Mesothelial cell of epicardium (in vitro differentiated cells): ENCODE results near the gene AGTPBP1. TPM values are rescaled to one million over a fixed set of nuclear protein-coding genes. Genes with fewer than 3 reads are reported as not detected.

Source experiments
- DNase-seq, 2 experiments: peaks; one replicate each; pipeline ENCODE4 v3.0.0; 2021; ENCODE audit warnings: low spot score in 2 of 2; ENCODE audit not compliant: unreplicated experiment in 2 of 2
- H3K27ac Mint-ChIP-seq: 2 replicates; pipeline ENCODE4 v1.8.0; 2021; ENCODE audit warnings: mixed read lengths
- H3K27me3 Mint-ChIP-seq: 2 replicates; pipeline ENCODE4 v1.8.0; 2021; ENCODE audit warnings: low read depth, mixed read lengths
- H3K36me3 Mint-ChIP-seq: 2 replicates; pipeline ENCODE4 v1.8.0; 2021; ENCODE audit warnings: mixed read lengths
- H3K4me1 Mint-ChIP-seq: 2 replicates; pipeline ENCODE4 v1.8.0; 2021; ENCODE audit warnings: mixed read lengths
- H3K4me3 Mint-ChIP-seq: 2 replicates; pipeline ENCODE4 v1.8.0; 2021; ENCODE audit warnings: mild to moderate bottlenecking, moderate library complexity, mixed read lengths
- H3K9me3 Mint-ChIP-seq: 2 replicates; pipeline ENCODE4 v1.8.0; 2021; ENCODE audit warnings: mixed read lengths
- total RNA-seq: library from RNA; stranded (reverse); gene quantifications from 3 replicates; pipeline ENCODE4 v1.2.1, GENCODE V29; 2021
- TF ChIP-seq, protein P1 (sequence below): fragments of 200-600 bp; sonication (generic); IDR thresholded peaks from one replicate; pipeline ENCODE4 v1.5.0; 2021; ENCODE audit warnings: antibody characterized with exemption; ENCODE audit not compliant: unreplicated experiment

AGTPBP1 gene
- total RNA-seq, 1 donor from 2014 or later, result 26.0 TPM

DNA sequence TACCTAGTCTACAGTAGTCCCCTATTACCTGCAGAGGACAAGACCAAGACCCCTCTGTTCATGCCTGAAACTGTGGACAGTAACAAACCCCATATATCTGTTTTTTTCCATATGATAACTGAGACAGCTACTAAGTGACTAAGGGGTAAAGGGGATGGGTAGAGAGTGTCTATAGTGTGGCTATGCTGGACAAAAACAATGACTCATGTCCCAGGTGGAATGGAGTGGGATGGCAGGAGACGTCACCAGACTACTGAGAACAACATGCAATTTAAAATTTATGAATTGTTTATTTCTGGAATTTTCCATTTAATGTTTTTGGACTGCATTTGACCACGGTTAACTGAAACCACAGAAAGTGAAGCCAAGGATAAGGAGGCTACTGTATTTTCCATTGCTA, 171.8 kb downstream of the AGTPBP1 start:
- no peak for DNase-seq
- H3K27me3 Mint-ChIP-seq, result no peaks in the 10 kb centered on the region
- peaks cover 12% of the 10 kb centered on the region for H3K4me1 Mint-ChIP-seq
- TF ChIP-seq, protein P1, sequence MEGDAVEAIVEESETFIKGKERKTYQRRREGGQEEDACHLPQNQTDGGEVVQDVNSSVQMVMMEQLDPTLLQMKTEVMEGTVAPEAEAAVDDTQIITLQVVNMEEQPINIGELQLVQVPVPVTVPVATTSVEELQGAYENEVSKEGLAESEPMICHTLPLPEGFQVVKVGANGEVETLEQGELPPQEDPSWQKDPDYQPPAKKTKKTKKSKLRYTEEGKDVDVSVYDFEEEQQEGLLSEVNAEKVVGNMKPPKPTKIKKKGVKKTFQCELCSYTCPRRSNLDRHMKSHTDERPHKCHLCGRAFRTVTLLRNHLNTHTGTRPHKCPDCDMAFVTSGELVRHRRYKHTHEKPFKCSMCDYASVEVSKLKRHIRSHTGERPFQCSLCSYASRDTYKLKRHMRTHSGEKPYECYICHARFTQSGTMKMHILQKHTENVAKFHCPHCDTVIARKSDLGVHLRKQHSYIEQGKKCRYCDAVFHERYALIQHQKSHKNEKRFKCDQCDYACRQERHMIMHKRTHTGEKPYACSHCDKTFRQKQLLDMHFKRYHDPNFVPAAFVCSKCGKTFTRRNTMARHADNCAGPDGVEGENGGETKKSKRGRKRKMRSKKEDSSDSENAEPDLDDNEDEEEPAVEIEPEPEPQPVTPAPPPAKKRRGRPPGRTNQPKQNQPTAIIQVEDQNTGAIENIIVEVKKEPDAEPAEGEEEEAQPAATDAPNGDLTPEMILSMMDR, result no peak
- H3K27ac Mint-ChIP-seq, result no peak overlapping the region
- peaks cover 3% of the 10 kb centered on the region for H3K9me3 Mint-ChIP-seq
- no peak overlapping the region for H3K4me3 Mint-ChIP-seq
- peaks cover 15% of the 10 kb centered on the region for H3K36me3 Mint-ChIP-seq

DNA sequence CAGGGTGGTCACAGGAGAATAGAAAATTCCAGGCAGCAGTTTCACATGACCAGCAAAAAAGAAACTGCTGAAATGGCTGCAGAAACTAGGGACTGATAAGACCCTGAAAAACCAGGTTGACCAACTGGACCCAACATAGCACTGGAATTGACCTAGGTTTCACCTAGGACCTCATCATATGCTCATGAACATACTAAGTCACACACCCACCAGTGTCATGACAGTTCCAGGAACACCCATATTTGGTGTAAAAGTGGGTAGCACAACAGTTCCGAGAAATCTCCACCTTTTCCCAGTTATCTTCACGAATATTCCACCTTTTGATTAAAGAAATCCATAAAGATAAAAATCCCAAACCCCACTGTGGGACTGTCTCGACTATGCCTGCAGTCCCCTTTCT, 182.2 kb downstream of the AGTPBP1 start:
- peaks cover 15% of the 10 kb centered on the region for H3K36me3 Mint-ChIP-seq
- H3K9me3 Mint-ChIP-seq, result peaks cover 11% of the 10 kb centered on the region
- no peak for DNase-seq
- H3K4me1 Mint-ChIP-seq, result peaks cover 4% of the 10 kb centered on the region
- H3K27me3 Mint-ChIP-seq, result no peaks in the 10 kb centered on the region
- TF ChIP-seq, protein P1, result no peak
- H3K27ac Mint-ChIP-seq, result no peak overlapping the region
- no peak overlapping the region for H3K4me3 Mint-ChIP-seq

DNA sequence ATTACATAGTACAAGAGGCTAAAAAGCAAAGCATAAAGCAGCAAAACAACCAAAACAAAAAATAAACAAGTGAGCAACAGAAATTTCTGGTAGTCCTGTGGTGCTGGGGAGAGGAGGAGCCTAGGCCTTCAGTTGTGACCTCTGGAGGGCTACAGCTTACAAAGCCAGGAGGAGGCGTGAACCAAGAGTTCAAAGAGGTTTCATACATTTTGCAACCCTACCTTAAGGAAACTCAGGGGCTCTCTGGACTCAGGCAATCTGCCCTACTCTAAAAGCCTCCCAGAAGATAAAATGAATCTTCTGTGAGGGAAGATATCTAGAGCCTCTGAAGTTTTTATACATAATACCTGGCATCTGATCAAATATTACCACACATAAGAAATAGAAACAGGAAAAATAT, 187.4 kb downstream of the AGTPBP1 start:
- H3K27me3 Mint-ChIP-seq, result no peaks in the 10 kb centered on the region
- TF ChIP-seq, protein P1, result no peak
- H3K27ac Mint-ChIP-seq, result no peak overlapping the region
- H3K36me3 Mint-ChIP-seq, result peaks cover 5% of the 10 kb centered on the region
- peaks cover 5% of the 10 kb centered on the region for H3K9me3 Mint-ChIP-seq
- peaks cover 4% of the 10 kb centered on the region for H3K4me1 Mint-ChIP-seq
- H3K4me3 Mint-ChIP-seq, result no peak overlapping the region
- DNase-seq, result no peak

DNA sequence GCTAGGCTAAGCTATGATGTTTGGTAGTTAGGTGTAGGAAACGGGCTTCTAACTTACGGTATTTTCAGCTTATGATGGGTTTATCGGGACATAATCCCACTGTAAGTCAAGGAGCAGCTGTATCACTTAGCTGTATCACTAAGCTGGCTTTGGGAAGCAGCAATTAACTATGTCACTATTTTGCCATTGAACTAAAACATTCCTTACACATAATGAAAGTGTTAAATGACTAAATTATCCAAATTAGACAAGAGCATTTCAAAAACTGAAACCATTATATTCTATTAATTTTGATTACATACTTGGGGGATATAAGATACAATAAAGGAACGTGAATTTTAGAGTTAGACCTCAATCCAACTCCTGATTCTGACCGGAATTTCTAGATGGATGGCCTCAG, 188.3 kb downstream of the AGTPBP1 start:
- H3K27me3 Mint-ChIP-seq, result no peaks in the 10 kb centered on the region
- no peak for DNase-seq
- H3K9me3 Mint-ChIP-seq, result peaks cover 5% of the 10 kb centered on the region
- TF ChIP-seq, protein P1, result no peak
- H3K36me3 Mint-ChIP-seq, result peaks cover 5% of the 10 kb centered on the region
- H3K27ac Mint-ChIP-seq, result no peak overlapping the region
- peaks cover 4% of the 10 kb centered on the region for H3K4me1 Mint-ChIP-seq
- no peak overlapping the region for H3K4me3 Mint-ChIP-seq

DNA sequence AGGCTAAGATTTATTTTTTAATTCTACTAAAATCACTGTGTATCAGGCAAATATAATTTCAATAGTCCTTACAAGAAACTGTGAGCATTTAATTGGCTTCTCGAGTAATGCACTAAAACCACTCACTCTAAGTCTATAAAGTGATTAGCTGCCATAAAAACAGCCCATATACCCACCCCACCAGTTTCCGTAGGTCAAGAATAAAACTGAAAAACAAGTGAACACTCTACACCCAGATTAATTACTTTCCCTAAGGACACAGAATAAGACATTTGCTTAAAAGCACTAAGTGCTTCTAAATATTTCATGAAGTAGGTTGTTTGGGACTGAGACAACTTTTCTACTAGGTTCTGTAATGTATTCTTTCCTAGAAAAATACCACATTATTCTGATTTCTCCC, 194.2 kb downstream of the AGTPBP1 start:
- no peaks in the 10 kb centered on the region for H3K27me3 Mint-ChIP-seq
- H3K4me1 Mint-ChIP-seq, result peaks cover 5% of the 10 kb centered on the region
- no peak overlapping the region for H3K4me3 Mint-ChIP-seq
- no peaks in the 10 kb centered on the region for H3K36me3 Mint-ChIP-seq
- no peak for DNase-seq
- no peaks in the 10 kb centered on the region for H3K9me3 Mint-ChIP-seq
- TF ChIP-seq, protein P1, result no peak
- no peak overlapping the region for H3K27ac Mint-ChIP-seq

DNA sequence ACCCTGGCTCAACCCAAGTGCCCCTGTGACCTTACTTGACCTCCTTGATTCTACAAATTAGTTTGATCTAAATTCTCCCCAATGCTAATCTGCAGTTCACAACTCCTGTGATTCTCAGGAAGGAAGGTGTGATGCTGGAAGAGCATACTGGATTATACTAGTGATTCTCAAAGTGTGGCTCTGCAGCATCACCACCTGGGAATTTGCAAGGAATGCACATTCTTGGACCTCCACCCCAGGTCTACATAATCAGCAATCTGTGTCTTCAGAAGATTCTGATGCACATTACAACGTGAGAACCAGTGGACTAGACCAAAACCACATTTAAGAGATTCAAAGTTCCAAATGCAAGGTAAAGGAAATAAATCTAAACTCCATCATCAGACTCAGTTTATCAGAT, 198.6 kb downstream of the AGTPBP1 start:
- Mint-ChIP-seq H3K4me3 (no peak overlapping the region), H3K9me3 (no peaks in the 10 kb centered on the region), H3K27me3 (no peaks in the 10 kb centered on the region), H3K4me1 (peaks cover 25% of the 10 kb centered on the region), H3K36me3 (no peaks in the 10 kb centered on the region), H3K27ac (no peak overlapping the region)
- no peak for DNase-seq
- TF ChIP-seq, protein P1, result no peak
